HG02678 (cell line): ENCODE measurements around the gene KCNK15.

Experiments
- ATAC-seq: cut with Tn5 transposase; IDR thresholded peaks from one replicate; pipeline ENCODE4 v1.9.1; 2021; ENCODE audit warnings: mild to moderate bottlenecking, moderate library complexity; ENCODE audit not compliant: unreplicated experiment

Gene KCNK15

GRCh38 chr20:44714701-44715498, 30.8 kb upstream of the KCNK15 start, which contains the start of gene CCN5:
TSS of gene CCN5 (plus strand) at chr20:44715369. CDS start at chr20:44715391, 22 bp downstream.
- ATAC-seq, result no peak

GRCh38 chr20:44715499-44716308, 30.0 kb upstream of the KCNK15 start:
- no peak for ATAC-seq

- ATAC-seq, result no peak
Observed at GRCh38 chr20:44716309-44717106, 29.2 kb upstream of the KCNK15 start.

- no peak for ATAC-seq
Observed at GRCh38 chr20:44717986-44718385, 27.7 kb upstream of the KCNK15 start.

GRCh38 chr20:44719841-44720240, 25.8 kb upstream of the KCNK15 start:
- ATAC-seq, result no peak

GRCh38 chr20:44720621-44720996, 25.1 kb upstream of the KCNK15 start:
- ATAC-seq, result no peak

GRCh38 chr20:44720997-44721784, 24.5 kb upstream of the KCNK15 start:
- no peak for ATAC-seq

- no peak for ATAC-seq
Observed at GRCh38 chr20:44721785-44722054, 23.9 kb upstream of the KCNK15 start.

- no peak for ATAC-seq
Observed at GRCh38 chr20:44722990-44723389, 22.7 kb upstream of the KCNK15 start.

- no peak for ATAC-seq
Observed at GRCh38 chr20:44723391-44723790, 22.3 kb upstream of the KCNK15 start.

- no peak for ATAC-seq
Observed at GRCh38 chr20:44723798-44724362, 21.8 kb upstream of the KCNK15 start.

GRCh38 chr20:44724423-44725091, 21.1 kb upstream of the KCNK15 start:
- ATAC-seq, result no peak

GRCh38 chr20:44725837-44726236, 19.8 kb upstream of the KCNK15 start:
- no peak for ATAC-seq

- no peak for ATAC-seq
Observed at GRCh38 chr20:44727039-44727438, 18.6 kb upstream of the KCNK15 start.

- ATAC-seq, result no peak
Observed at GRCh38 chr20:44727651-44728050, 18.0 kb upstream of the KCNK15 start.

GRCh38 chr20:44728801-44729443, 16.7 kb upstream of the KCNK15 start:
- ATAC-seq, result no peak

GRCh38 chr20:44730441-44730840, 15.2 kb upstream of the KCNK15 start:
- no peak for ATAC-seq

- ATAC-seq, result no peak
Observed at GRCh38 chr20:44731657-44732056, 14.0 kb upstream of the KCNK15 start.

- no peak for ATAC-seq
Observed at GRCh38 chr20:44732327-44732726, 13.3 kb upstream of the KCNK15 start.
